AG04450 (cell line): ENCODE results near the gene VPS13D. TPM values are rescaled to one million over a fixed set of nuclear protein-coding genes. Genes with fewer than 3 reads are reported as not detected.

Experiments used
- CTCF ChIA-PET: fragments of 300-600, 350-600 bp; formaldehyde crosslinking; extraction: SDS; loops from one replicate; lab custom pipeline; 2022; ENCODE audit warnings: antibody characterized with exemption, inconsistent platforms; lab: Charles Lee
- POLR2A ChIA-PET: fragments of 350-600 bp; formaldehyde crosslinking; extraction: SDS; loops from one replicate; lab custom pipeline; 2021; ENCODE audit warnings: antibody characterized with exemption, inconsistent platforms; lab: Yijun Ruan, JAX
- DNase-seq: peaks from one replicate; pipeline ENCODE4 v3.0.0-alpha.2; 2011; ENCODE audit warnings: low read depth, low spot score
- H3K27ac ChIP-seq: one replicate; pipeline ENCODE4 v1.5.1; 2012; ENCODE audit warnings: low read depth, low read length, control low read depth
- H3K27me3 ChIP-seq: one replicate; pipeline ENCODE4 v1.6.0; 2012; ENCODE audit warnings: low read length; ENCODE audit not compliant: control insufficient read depth, insufficient read depth
- H3K4me3 ChIP-seq: 2 replicates; pipeline ENCODE4 v1.5.1; 2011; ENCODE audit warnings: mild to moderate bottlenecking, low read depth, low read length, control low read depth
- H3K9me3 ChIP-seq: 2 replicates; pipeline ENCODE4 v1.5.1; 2012; ENCODE audit warnings: low read length; ENCODE audit not compliant: control insufficient read depth, insufficient read depth
- CTCF ChIP-seq: IDR thresholded peaks from 2 replicates; pipeline ENCODE4 v1.5.1; 2011; ENCODE audit warnings: low read depth, low read length, control low read depth, inconsistent platforms
- polyA plus RNA-seq: library from polyadenylated mRNA; depleted of rRNA; stranded (reverse); fragments of >200 nt; gene quantifications from 2 replicates; pipeline ENCODE4 v1.2.3, GENCODE V29; 2011

VPS13D gene
- polyA plus RNA-seq, 1 experiment = 18.3 TPM

- H3K9me3 ChIP-seq = peaks cover 4% of the 10 kb centered on the region; the same call in 1 of the 2 replicates
- no peaks in the 10 kb centered on the region for H3K27me3 ChIP-seq
- TF ChIP-seq CTCF = no peak
- ChIA-PET POLR2A (no interaction called here), CTCF (interaction anchor here (1.0 to 1.2 kb wide), 2 partner anchors 146 to 200 kb away, joined by 3 to 4 read pairs; no protein-coding TSS in a partner anchor)
- no peak for DNase-seq
- no peak overlapping the region for H3K4me3 ChIP-seq
- H3K27ac ChIP-seq = no peak overlapping the region
These were observed 245.7 kb downstream of the VPS13D start for GRCh38 chr1:12475530-12475934.

DNA sequence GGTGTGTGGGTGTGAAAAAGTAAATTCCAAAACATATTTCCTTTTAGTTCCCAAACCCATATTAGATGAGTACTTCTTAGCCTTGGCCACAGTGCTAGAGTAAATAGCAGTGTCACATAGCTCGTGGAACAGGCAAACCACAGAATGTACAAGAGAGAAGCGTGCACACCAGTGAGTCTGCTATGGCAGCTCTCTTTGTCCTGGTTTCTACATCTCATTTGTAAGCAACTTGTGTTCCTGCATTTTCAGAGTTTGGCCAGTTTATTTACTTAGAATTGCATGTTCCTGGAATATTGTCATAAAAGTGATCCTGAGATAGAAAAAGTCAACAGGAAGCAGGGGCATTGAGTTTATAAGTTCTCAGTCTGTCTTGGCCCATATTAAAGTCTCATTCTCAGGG, 246.1 kb downstream of the VPS13D start:
- Histone ChIP-seq H3K9me3 (peaks cover 4% of the 10 kb centered on the region; the same call in 1 of the 2 replicates), H3K4me3 (no peak overlapping the region), H3K27me3 (no peaks in the 10 kb centered on the region), H3K27ac (no peak overlapping the region)
- no peak for TF ChIP-seq CTCF
- ChIA-PET POLR2A (no interaction called here), CTCF (interaction anchor here (1.0 to 1.2 kb wide), 3 partner anchors 146 to 201 kb away, joined by 3 to 4 read pairs (median 3); no protein-coding TSS in a partner anchor)
- no peak for DNase-seq

GRCh38 chr1:12477314-12477713, 247.5 kb downstream of the VPS13D start:
- no peak for TF ChIP-seq CTCF
- Histone ChIP-seq H3K27ac (peak overlapping the region; percentile 95), H3K9me3 (peaks cover 4% of the 10 kb centered on the region; the same call in 1 of the 2 replicates), H3K27me3 (no peaks in the 10 kb centered on the region), H3K4me3 (no peak overlapping the region)
- ChIA-PET CTCF (interaction anchor here (0.9 kb wide), 1 partner anchor 142 kb away, joined by 5 read pairs; no protein-coding TSS in a partner anchor), POLR2A (interaction anchor here (1.2 to 2.1 kb wide), 4 partner anchors 12 to 141 kb away, joined by 3 to 11 read pairs (median 6); partner anchors contain the start of gene DHRS3)
- no peak for DNase-seq

DNA sequence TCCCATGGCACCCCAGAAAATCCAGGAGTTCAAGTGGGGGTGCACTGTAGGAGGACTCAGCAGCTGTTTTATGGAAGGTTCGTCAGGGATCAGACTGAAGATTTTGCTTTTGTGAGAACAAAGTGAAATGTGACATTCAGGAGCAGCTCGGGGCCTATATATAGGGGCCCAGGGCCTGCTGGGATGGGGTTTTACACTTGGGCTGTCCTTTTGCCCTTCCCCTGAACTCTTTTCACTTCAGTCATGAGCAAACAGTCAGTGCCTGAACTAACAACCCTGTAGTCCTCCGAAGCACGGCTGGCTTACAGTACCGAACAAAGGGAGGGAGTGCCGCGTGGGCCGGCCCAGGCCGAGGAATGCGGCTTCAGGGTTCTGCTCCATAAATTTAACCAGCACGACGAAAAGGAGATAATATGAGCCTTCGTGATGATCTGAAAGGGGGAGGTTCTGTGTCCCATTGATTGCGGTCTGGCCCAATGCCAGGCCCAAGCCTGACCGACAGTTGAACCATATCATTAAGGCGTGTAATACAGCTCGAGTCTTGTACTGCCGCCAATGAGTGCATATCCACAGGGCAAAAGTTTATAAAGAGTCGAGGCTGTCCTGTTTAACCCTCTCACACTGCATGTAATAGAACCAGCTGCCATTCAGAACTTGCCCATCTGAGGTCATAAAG, 248.2 kb downstream of the VPS13D start:
- ChIA-PET CTCF (interaction anchor here (0.5 to 1.0 kb wide), 3 partner anchors 70 to 181 kb away, joined by 3 to 4 read pairs (median 4); no protein-coding TSS in a partner anchor), POLR2A (interaction anchor here (0.6 to 2.1 kb wide), 15 partner anchors 13 to 356 kb away, joined by 3 to 11 read pairs (median 4); partner anchors contain the start of gene DHRS3)
- H3K27ac ChIP-seq = peak overlapping the region; percentile 95
- peak; percentile 99 for DNase-seq
- TF ChIP-seq CTCF = no peak
- H3K4me3 ChIP-seq = no peak overlapping the region
- no peaks in the 10 kb centered on the region for H3K27me3 ChIP-seq
- H3K9me3 ChIP-seq = peaks cover 4% of the 10 kb centered on the region; the same call in 1 of the 2 replicates

DNA sequence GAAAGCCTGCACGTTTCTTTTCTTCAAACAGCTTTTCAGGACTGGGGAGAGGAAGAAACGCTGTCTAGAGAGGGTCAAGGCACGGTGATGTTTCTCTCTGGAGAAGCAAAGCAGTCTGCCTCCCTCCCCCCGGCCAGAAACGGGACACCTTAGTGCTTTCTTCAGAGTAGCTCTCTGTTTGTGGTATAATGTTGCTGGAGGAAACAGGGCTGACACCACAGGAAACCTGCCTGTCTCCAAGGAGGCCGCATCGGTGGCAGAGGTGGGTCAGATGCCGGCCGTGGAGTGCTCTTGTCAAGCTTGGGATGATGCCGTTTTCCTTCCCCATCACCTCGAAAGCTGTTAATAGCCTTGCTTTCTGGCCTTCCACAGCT, 248.8 kb downstream of the VPS13D start:
- TF ChIP-seq CTCF = no peak
- no peak for DNase-seq
- ChIA-PET CTCF (interaction anchor here (0.8 to 1.0 kb wide), 2 partner anchors 71 to 180 kb away, joined by 3 to 4 read pairs; no protein-coding TSS in a partner anchor), POLR2A (interaction anchor here (0.6 to 2.1 kb wide), 15 partner anchors 13 to 357 kb away, joined by 3 to 11 read pairs (median 4); partner anchors contain the start of gene DHRS3)
- H3K4me3 ChIP-seq = no peak overlapping the region; the same call in 1 of the 2 replicates
- H3K27me3 ChIP-seq = no peaks in the 10 kb centered on the region
- peak overlapping the region; percentile 95 for H3K27ac ChIP-seq
- H3K9me3 ChIP-seq = peaks cover 4% of the 10 kb centered on the region; the same call in 1 of the 2 replicates
